Kidney epithelial cell (primary cell): ENCODE results near the gene SIGLEC9. TPM values are rescaled to one million over a fixed set of nuclear protein-coding genes. Genes with fewer than 3 reads are reported as not detected.

Source experiments
- DNase-seq: peaks from one replicate; pipeline ENCODE4 v3.0.0-alpha.2; 2010; ENCODE audit warnings: low read depth
- H3K27me3 ChIP-seq: 2 replicates; pipeline ENCODE4 v1.6.0; 2011; ENCODE audit warnings: low read length; ENCODE audit not compliant: control insufficient read depth, insufficient read depth
- H3K36me3 ChIP-seq: 2 replicates; pipeline ENCODE4 v1.5.1; 2011; ENCODE audit warnings: low read length; ENCODE audit not compliant: control insufficient read depth, insufficient read depth
- H3K4me3 ChIP-seq: 2 replicates; pipeline ENCODE4 v1.5.1; 2011; ENCODE audit warnings: low read depth, mild to moderate bottlenecking, control low read depth, low read length
- CTCF ChIP-seq: IDR thresholded peaks from 2 replicates; pipeline ENCODE4 v1.5.1; 2011; ENCODE audit warnings: mild to moderate bottlenecking, moderate library complexity, low read length, control low read depth, inconsistent platforms; ENCODE audit not compliant: insufficient read depth, poor library complexity, severe bottlenecking
- total RNA-seq: library from RNA; depleted of rRNA; stranded (reverse); fragments of >200 nt; gene quantifications from 2 replicates; pipeline ENCODE4 v1.2.3, GENCODE V29; 2015

The SIGLEC9 gene
- total RNA-seq, 1 donor from 2014 or later = 0.13 TPM

GRCh38 chr19:51131780-51132680 is 7.3 kb downstream of the SIGLEC9 start:
- no peak overlapping the region for H3K4me3 ChIP-seq
- no peak for DNase-seq
- no peak for TF ChIP-seq CTCF
- no peaks in the 10 kb centered on the region for H3K27me3 ChIP-seq
- no peaks in the 10 kb centered on the region for H3K36me3 ChIP-seq

GRCh38 chr19:51135004-51135403 is 10.3 kb downstream of the SIGLEC9 start:
- no peak for TF ChIP-seq CTCF
- no peaks in the 10 kb centered on the region for H3K36me3 ChIP-seq
- no peaks in the 10 kb centered on the region for H3K27me3 ChIP-seq
- DNase-seq = no peak
- no peak overlapping the region for H3K4me3 ChIP-seq

- no peak for DNase-seq
- no peaks in the 10 kb centered on the region for H3K27me3 ChIP-seq
- no peak overlapping the region for H3K4me3 ChIP-seq
- no peak for TF ChIP-seq CTCF
- no peaks in the 10 kb centered on the region for H3K36me3 ChIP-seq
Measured at GRCh38 chr19:51135986-51136762, 11.5 kb downstream of the SIGLEC9 start.

- H3K4me3 ChIP-seq = no peak overlapping the region
- TF ChIP-seq CTCF = no peak
- DNase-seq = no peak
- H3K27me3 ChIP-seq = no peaks in the 10 kb centered on the region
- H3K36me3 ChIP-seq = no peaks in the 10 kb centered on the region
Measured at GRCh38 chr19:51136851-51137551, 12.3 kb downstream of the SIGLEC9 start.

GRCh38 chr19:51137792-51138425 is 13.2 kb downstream of the SIGLEC9 start:
- H3K27me3 ChIP-seq = no peaks in the 10 kb centered on the region
- no peak overlapping the region for H3K4me3 ChIP-seq
- DNase-seq = no peak
- H3K36me3 ChIP-seq = no peaks in the 10 kb centered on the region
- TF ChIP-seq CTCF = no peak
